Measurements from ENCODE around the gene SRP14.

DNA sequence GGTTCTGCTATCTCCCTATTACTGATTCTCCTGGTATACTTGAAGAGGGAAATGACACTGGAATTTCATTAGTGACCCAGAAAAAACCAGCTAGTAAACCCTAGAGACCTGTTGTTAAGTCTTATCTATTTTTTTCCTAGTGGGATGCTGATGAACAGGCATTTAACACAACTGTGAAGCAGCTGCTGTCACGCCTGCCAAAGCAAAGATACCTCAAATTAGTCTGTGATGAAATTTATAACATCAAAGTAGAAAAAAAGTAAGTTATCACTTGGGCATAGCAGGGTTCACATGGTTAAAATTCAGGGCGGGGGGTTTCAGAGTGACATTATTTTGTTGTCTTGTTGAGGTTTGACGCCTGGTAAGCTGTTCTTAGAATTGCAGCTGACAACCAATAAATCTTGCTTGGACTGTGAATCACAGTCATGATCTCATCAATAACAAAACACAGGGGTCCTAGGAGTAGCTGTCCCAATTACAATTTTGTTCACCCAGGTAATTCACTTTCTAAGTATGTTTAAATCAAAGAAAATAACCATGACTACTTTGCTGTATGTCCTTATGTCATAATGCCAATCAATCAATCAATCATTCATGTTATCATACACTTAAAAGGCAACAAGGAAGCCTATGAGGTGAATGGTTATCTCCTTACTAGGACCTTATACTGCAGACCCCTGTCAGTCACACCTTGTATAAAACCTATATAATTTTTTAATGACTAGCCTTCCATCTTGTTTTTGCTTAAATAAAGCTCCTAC, 4.6 kb downstream of the SRP14 start:
- TF ChIP-seq, protein P1, sequence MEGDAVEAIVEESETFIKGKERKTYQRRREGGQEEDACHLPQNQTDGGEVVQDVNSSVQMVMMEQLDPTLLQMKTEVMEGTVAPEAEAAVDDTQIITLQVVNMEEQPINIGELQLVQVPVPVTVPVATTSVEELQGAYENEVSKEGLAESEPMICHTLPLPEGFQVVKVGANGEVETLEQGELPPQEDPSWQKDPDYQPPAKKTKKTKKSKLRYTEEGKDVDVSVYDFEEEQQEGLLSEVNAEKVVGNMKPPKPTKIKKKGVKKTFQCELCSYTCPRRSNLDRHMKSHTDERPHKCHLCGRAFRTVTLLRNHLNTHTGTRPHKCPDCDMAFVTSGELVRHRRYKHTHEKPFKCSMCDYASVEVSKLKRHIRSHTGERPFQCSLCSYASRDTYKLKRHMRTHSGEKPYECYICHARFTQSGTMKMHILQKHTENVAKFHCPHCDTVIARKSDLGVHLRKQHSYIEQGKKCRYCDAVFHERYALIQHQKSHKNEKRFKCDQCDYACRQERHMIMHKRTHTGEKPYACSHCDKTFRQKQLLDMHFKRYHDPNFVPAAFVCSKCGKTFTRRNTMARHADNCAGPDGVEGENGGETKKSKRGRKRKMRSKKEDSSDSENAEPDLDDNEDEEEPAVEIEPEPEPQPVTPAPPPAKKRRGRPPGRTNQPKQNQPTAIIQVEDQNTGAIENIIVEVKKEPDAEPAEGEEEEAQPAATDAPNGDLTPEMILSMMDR (IDR thresholded peaks at IDR 0.05 in 2 of 3, conservative IDR thresholded peaks at IDR 0.05 in 1 of 3; ENCODE audit: borderline replicate concordance in 1 of 3, insufficient read depth in 1 of 3, low read depth in 2 of 3, low read length in 2 of 3): no peak
- TF ChIP-seq POLR2A (IDR thresholded peaks at IDR 0.05; ENCODE audit: borderline replicate concordance, extremely low read depth, insufficient read depth, insufficient read length) (no peak), POLR2AphosphoS5 (IDR thresholded peaks at IDR 0.05; ENCODE audit: low read depth, low read length) (no peak), YY1 (IDR thresholded peaks at IDR 0.05; ENCODE audit: extremely low read depth, insufficient replicate concordance, low read depth, low read length) (no peak), JUND (IDR thresholded peaks at IDR 0.05) (no peak), SIN3A (IDR thresholded peaks at IDR 0.05; ENCODE audit: low read depth) (no peak), ZNF274 (IDR thresholded peaks at IDR 0.05; ENCODE audit: low read depth, low read length) (no peak), CEBPB (IDR thresholded peaks at IDR 0.05; ENCODE audit: low read depth) (no peak), EZH2phosphoT487 (IDR thresholded peaks at IDR 0.05; ENCODE audit: borderline replicate concordance) (no peak), EZH2 (IDR thresholded peaks at IDR 0.05) (no peak), SP1 (IDR thresholded peaks at IDR 0.05; ENCODE audit: low read depth) (no peak), CBX3 (IDR thresholded peaks at IDR 0.05; ENCODE audit: low read depth) (no peak), RAD21 (IDR thresholded peaks at IDR 0.05; ENCODE audit: low read depth) (no peak)
- TF ChIP-seq, protein P2, sequence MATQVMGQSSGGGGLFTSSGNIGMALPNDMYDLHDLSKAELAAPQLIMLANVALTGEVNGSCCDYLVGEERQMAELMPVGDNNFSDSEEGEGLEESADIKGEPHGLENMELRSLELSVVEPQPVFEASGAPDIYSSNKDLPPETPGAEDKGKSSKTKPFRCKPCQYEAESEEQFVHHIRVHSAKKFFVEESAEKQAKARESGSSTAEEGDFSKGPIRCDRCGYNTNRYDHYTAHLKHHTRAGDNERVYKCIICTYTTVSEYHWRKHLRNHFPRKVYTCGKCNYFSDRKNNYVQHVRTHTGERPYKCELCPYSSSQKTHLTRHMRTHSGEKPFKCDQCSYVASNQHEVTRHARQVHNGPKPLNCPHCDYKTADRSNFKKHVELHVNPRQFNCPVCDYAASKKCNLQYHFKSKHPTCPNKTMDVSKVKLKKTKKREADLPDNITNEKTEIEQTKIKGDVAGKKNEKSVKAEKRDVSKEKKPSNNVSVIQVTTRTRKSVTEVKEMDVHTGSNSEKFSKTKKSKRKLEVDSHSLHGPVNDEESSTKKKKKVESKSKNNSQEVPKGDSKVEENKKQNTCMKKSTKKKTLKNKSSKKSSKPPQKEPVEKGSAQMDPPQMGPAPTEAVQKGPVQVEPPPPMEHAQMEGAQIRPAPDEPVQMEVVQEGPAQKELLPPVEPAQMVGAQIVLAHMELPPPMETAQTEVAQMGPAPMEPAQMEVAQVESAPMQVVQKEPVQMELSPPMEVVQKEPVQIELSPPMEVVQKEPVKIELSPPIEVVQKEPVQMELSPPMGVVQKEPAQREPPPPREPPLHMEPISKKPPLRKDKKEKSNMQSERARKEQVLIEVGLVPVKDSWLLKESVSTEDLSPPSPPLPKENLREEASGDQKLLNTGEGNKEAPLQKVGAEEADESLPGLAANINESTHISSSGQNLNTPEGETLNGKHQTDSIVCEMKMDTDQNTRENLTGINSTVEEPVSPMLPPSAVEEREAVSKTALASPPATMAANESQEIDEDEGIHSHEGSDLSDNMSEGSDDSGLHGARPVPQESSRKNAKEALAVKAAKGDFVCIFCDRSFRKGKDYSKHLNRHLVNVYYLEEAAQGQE (IDR thresholded peaks at IDR 0.05; ENCODE audit: low read depth): no peak
